ENCODE data around the gene NDUFB7.

Gene NDUFB7

DNA sequence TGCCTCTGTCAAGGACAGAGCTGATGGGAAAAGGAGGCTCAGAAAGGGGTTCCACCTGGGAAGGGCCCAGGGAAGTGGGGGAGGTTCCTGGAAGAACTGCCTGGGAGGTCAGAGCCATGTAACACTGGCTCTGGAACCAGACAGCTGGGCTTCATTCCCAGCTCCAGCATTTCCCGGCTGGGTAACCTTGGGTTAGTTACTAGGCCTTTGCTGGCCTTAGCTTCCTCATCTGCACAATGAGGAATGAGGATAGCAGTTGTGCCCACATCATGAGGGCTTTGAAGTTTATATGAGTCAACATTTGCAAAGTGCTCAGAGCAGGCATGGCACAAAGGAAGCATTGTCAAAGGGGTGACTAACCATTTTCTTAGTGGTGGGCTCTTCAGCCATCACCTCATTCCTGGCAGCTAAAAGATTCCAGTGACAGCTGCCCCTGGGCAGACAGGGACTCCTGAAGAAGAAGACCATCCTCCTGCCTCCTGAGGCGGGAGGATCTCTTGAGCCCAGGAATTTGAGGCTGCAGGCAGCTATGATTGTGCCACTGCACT lies 51.9 kb downstream of the NDUFB7 start:
- peak; percentile 68 for DNase-seq (ENCODE audit: low read depth)

- DNase-seq (ENCODE audit: low read depth) = no peak
Measured at GRCh38 chr19:14519245-14519859, 52.5 kb downstream of the NDUFB7 start.

GRCh38 chr19:14517840-14518505 lies 53.9 kb downstream of the NDUFB7 start, which contains the start of gene DNAJB1:
DNAJB1 (minus strand) TSS chr19:14518397; CDS start chr19:14518349, 48 bp downstream.
- DNase-seq (ENCODE audit: low read depth) = peak; percentile 84

- DNase-seq (ENCODE audit: low read depth) = peak; percentile 41
Measured at GRCh38 chr19:14517446-14517839, 54.4 kb downstream of the NDUFB7 start.

DNA sequence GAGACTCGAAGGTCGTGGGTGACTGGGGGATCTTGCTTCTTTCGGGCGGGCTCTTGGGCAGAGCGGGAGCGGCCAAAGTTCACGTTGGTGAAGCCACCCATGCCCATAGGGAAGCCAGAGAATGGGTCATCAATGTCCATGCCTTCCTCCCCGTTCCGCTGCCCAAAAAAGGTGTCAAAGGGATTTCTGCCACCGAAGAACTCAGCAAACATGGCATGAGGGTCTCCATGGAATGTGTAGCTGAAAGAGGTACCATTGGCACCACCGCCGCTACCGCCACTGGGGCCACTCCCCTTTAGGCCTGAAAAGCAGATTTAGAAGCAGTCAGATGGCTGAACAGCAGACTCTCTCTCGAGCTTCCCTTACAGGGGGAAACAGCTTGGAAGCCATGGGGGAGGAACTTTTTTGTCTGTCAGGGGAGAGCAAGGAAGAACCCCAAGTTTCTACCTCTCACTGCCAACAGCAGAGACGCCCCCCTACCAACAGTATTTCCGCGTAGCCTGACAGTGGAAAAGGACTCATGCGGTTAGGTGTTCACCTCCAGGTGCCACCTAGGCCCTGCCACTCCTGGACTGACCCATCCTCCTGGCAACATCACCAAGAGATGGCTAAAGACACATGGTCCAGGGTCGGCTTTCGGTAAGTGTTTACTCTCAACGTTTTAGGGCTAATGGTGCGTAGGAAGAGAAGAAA lies 55.0 kb downstream of the NDUFB7 start:
- peak; percentile 24 for DNase-seq (ENCODE audit: low read depth)

Data from EH (cell line).